Suprapubic skin (tissue), 3 donors: ENCODE results near the gene C2.

Experiments used
- CTCF ChIP-seq, 2 donors: fragments of 200-600 bp in 1 of 2; fragments of 450-650 bp in 1 of 2; sonication (generic) in 1 of 2; IDR thresholded peaks; one replicate each; pipeline ENCODE4 v1.5.1; 2016 to 2019; ENCODE audit warnings: antibody characterized with exemption in 2 of 2, mild to moderate bottlenecking in 1 of 2, moderate library complexity in 1 of 2
- POLR2A ChIP-seq, 2 donors: fragments of 450-650 bp; IDR thresholded peaks; one replicate each; pipeline ENCODE4 v1.6.1; 2017; ENCODE audit warnings: antibody characterized with exemption in 2 of 2, mild to moderate bottlenecking in 2 of 2, moderate library complexity in 2 of 2

GRCh38 chr6:31897612-31898382 is 29.7 kb upstream of the C2 start, which contains the start of gene EHMT2:
- peak in 1 of 2 donors; percentile 12 for TF ChIP-seq CTCF (IDR thresholded peaks at IDR 0.05)
- peak in 1 of 2 donors; percentile 23 for TF ChIP-seq POLR2A (IDR thresholded peaks at IDR 0.05)
